IMR-90 (cell line): ENCODE results near the gene BCKDK. TPM values are rescaled to one million over a fixed set of nuclear protein-coding genes. Genes with fewer than 3 reads are reported as not detected.

ENCODE experiments used
- ATAC-seq: fragments of 200-7000 bp; cut with Tn5 transposase; 2 replicates; pipeline ENCODE4 v1.9.1; 2020; ENCODE audit warnings: low read depth, mild to moderate bottlenecking, moderate library complexity
- BruUV-seq: library from RNA; stranded (reverse); fragments of 400-500 nt; replicated peaks from 2 replicates; lab custom pipeline; 2021; lab: Mats Ljungman, UMichigan
- CTCF ChIA-PET: fragments of 300-600 bp; formaldehyde crosslinking; extraction: SDS; loops from one replicate; lab custom pipeline; 2021; ENCODE audit warnings: antibody characterized with exemption; lab: Yijun Ruan, JAX
- POLR2A ChIA-PET: fragments of 300-600 bp; sonication (Branson Sonifier 250); formaldehyde crosslinking; loops from one replicate; lab custom pipeline; 2022; ENCODE audit warnings: antibody characterized with exemption; ENCODE audit not compliant: unreplicated experiment; lab: Charles Lee
- DNase-seq: peaks from one replicate; pipeline ENCODE4 v3.0.0; 2013
- H2AFZ ChIP-seq: replicated peaks from 2 replicates; pipeline ENCODE3; 2013; ENCODE audit warnings: low read length, mild to moderate bottlenecking; ENCODE audit not compliant: poor library complexity
- H2AK5ac ChIP-seq: 2 replicates; pipeline ENCODE4 v1.6.1; 2013; ENCODE audit warnings: low read depth, low read length, inconsistent platforms
- H2AK9ac ChIP-seq: replicated peaks from 2 replicates; pipeline ENCODE3; 2013; ENCODE audit warnings: mild to moderate bottlenecking, low read depth, low read length, moderate library complexity; ENCODE audit not compliant: poor library complexity
- H2BK120ac ChIP-seq: 2 replicates; pipeline ENCODE4 v1.6.1; 2013; ENCODE audit warnings: low read depth, low read length, inconsistent platforms
- H2BK15ac ChIP-seq: 3 replicates; pipeline ENCODE4 v1.6.1; 2013; ENCODE audit warnings: low read depth, low read length, inconsistent platforms
- H2BK20ac ChIP-seq: 2 replicates; pipeline ENCODE4 v1.6.1; 2013; ENCODE audit warnings: low read depth, mild to moderate bottlenecking, inconsistent platforms, low read length, moderate library complexity
- H2BK5ac ChIP-seq: 2 replicates; pipeline ENCODE4 v1.6.1; 2013; ENCODE audit warnings: mild to moderate bottlenecking, low read depth, low read length, inconsistent platforms; ENCODE audit not compliant: poor library complexity, severe bottlenecking
- H3K14ac ChIP-seq: replicated peaks from 2 replicates; pipeline ENCODE4 v1.6.1; 2013; ENCODE audit warnings: low read depth, low read length, inconsistent platforms
- H3K18ac ChIP-seq: 2 replicates; pipeline ENCODE4 v1.6.1; 2013; ENCODE audit warnings: low read depth, low read length, control low read depth
- H3K23ac ChIP-seq: 2 replicates; pipeline ENCODE4 v1.6.1; 2013; ENCODE audit warnings: low read depth, low read length, inconsistent platforms
- H3K27ac ChIP-seq: 2 replicates; pipeline ENCODE4 v1.5.1; 2013; ENCODE audit warnings: mild to moderate bottlenecking, control low read depth, low read length; ENCODE audit not compliant: insufficient read depth
- H3K27me3 ChIP-seq: 2 replicates; pipeline ENCODE4 v1.6.1; 2013; ENCODE audit warnings: low read length; ENCODE audit not compliant: control insufficient read depth, insufficient read depth
- H3K36me3 ChIP-seq: 2 replicates; pipeline ENCODE4 v1.6.1; 2013; ENCODE audit warnings: low read length, mixed read lengths; ENCODE audit not compliant: control insufficient read depth, insufficient read depth
- H3K4ac ChIP-seq: 2 replicates; pipeline ENCODE4 v1.6.1; 2013; ENCODE audit warnings: low read depth, low read length, inconsistent platforms
- H3K4me1 ChIP-seq: 2 replicates; pipeline ENCODE4 v1.6.1; 2013; ENCODE audit warnings: low read length, mixed read lengths; ENCODE audit not compliant: control insufficient read depth, insufficient read depth
- H3K4me2 ChIP-seq: 2 replicates; pipeline ENCODE4 v1.6.1; 2013; ENCODE audit warnings: low read depth, mild to moderate bottlenecking, control low read depth, low read length, moderate library complexity
- H3K4me3 ChIP-seq: 2 replicates; pipeline ENCODE4 v1.5.1; 2013; ENCODE audit warnings: low read depth, mild to moderate bottlenecking, control low read depth, low read length, moderate library complexity; ENCODE audit not compliant: insufficient read depth
- H3K56ac ChIP-seq: 2 replicates; pipeline ENCODE4 v1.6.1; 2013; ENCODE audit warnings: low read length, inconsistent platforms; ENCODE audit not compliant: insufficient read depth; ENCODE audit errors: extremely low read depth
- H3K79me1 ChIP-seq, 2 experiments: 2 replicates each; pipeline ENCODE4 v1.6.1; 2013; ENCODE audit warnings: low read length in 2 of 2, inconsistent platforms in 1 of 2, low read depth in 1 of 2
- H3K9ac ChIP-seq: 2 replicates; pipeline ENCODE4 v1.6.1; 2013; ENCODE audit warnings: low read depth, low read length, control low read depth
- H3K9me1 ChIP-seq: 2 replicates; pipeline ENCODE4 v1.6.1; 2013; ENCODE audit warnings: low read length, inconsistent platforms; ENCODE audit not compliant: insufficient read depth
- H3K9me3 ChIP-seq: 2 replicates; pipeline ENCODE4 v1.6.1; 2013; ENCODE audit warnings: low read length; ENCODE audit not compliant: control insufficient read depth, insufficient read depth
- H4K20me1 ChIP-seq: 2 replicates; pipeline ENCODE4 v1.6.1; 2013; ENCODE audit warnings: low read length, inconsistent platforms; ENCODE audit not compliant: insufficient read depth
- H4K5ac ChIP-seq: 2 replicates; pipeline ENCODE4 v1.6.1; 2013; ENCODE audit warnings: mild to moderate bottlenecking, low read depth, low read length, control low read depth
- H4K8ac ChIP-seq, 2 experiments: 2 replicates each; pipeline ENCODE4 v1.6.1; 2013; ENCODE audit warnings: low read depth in 2 of 2, low read length in 2 of 2, control low read depth in 1 of 2, inconsistent platforms in 1 of 2
- H4K91ac ChIP-seq: 2 replicates; pipeline ENCODE4 v1.6.1; 2013; ENCODE audit warnings: low read depth, low read length, inconsistent platforms; ENCODE audit not compliant: insufficient read depth
- BHLHE40 ChIP-seq: fragments of 150-350 bp; IDR thresholded peaks from 2 replicates; pipeline ENCODE4 v1.6.1; 2016; ENCODE audit warnings: mild to moderate bottlenecking, low read depth, low read length
- CEBPB ChIP-seq: IDR thresholded peaks from 2 replicates; pipeline ENCODE4 v1.6.1; 2012; ENCODE audit warnings: low read depth, low read length, improper control_type of control experiment
- FOS ChIP-seq: fragments of 150-350 bp; IDR thresholded peaks from 2 replicates; pipeline ENCODE4 v1.6.1; 2016; ENCODE audit warnings: low read depth, low read length
- MAFK ChIP-seq: IDR thresholded peaks from 2 replicates; pipeline ENCODE4 v1.6.1; 2012; ENCODE audit warnings: low read depth, low read length, improper control_type of control experiment
- MAZ ChIP-seq: IDR thresholded peaks from 2 replicates; pipeline ENCODE4 v1.6.1; 2012; ENCODE audit warnings: low read depth, mild to moderate bottlenecking, low read length, improper control_type of control experiment, moderate library complexity, borderline replicate concordance
- MXI1 ChIP-seq: IDR thresholded peaks from 2 replicates; pipeline ENCODE4 v1.6.1; 2012; ENCODE audit warnings: low read depth, mild to moderate bottlenecking, low read length, moderate library complexity, borderline replicate concordance
- NFE2L2 ChIP-seq: fragments of 150-350 bp; IDR thresholded peaks from 2 replicates; pipeline ENCODE4 v1.6.1; 2016; ENCODE audit warnings: low read depth, mild to moderate bottlenecking, low read length
- POLR2A ChIP-seq: IDR thresholded peaks from 2 replicates; pipeline ENCODE4 v1.6.1; 2012; ENCODE audit warnings: mild to moderate bottlenecking, low read depth, low read length
- RAD21 ChIP-seq: IDR thresholded peaks from 2 replicates; pipeline ENCODE4 v1.6.1; 2012; ENCODE audit warnings: low read length, improper control_type of control experiment
- RCOR1 ChIP-seq: IDR thresholded peaks from 2 replicates; pipeline ENCODE4 v1.6.1; 2012; ENCODE audit warnings: mild to moderate bottlenecking, low read length, improper control_type of control experiment; ENCODE audit not compliant: insufficient replicate concordance
- RFX5 ChIP-seq: IDR thresholded peaks from 2 replicates; pipeline ENCODE4 v1.8.0; 2012; ENCODE audit warnings: low read depth, mild to moderate bottlenecking, low read length, moderate library complexity
- SMC3 ChIP-seq: fragments of 150-350 bp; IDR thresholded peaks from 2 replicates; pipeline ENCODE4 v1.6.1; 2016; ENCODE audit warnings: low read depth, mild to moderate bottlenecking, antibody characterized with exemption, low read length, moderate library complexity
- WGBS, 2 experiments: methylation state at CpG; one replicate each; pipeline versions ENCODE4 v1.1.5 to v1.1.7; 2013; ENCODE audit warnings: missing lambda C conversion rate in 2 of 2; ENCODE audit not compliant: insufficient read length in 1 of 2; ENCODE audit errors: extremely low coverage in 2 of 2; 5-methylcytosine and 5-hydroxymethylcytosine counted together
- dilution Hi-C: fragments of 300-500 bp; cut with HindIII; formaldehyde crosslinking; loops from one replicate; pipeline ENCODE4 v1.14.3; 2018; ENCODE audit warnings: low sequenced_read_pairs; ENCODE audit not compliant: unreplicated experiment
- in situ Hi-C: fragments of 300-500 bp; cut with MboI; formaldehyde crosslinking; loops from 3 replicates; pipeline ENCODE4 v1.14.3; 2019; ENCODE audit warnings: low sequenced_read_pairs, inconsistent platforms, mixed read lengths
- intact Hi-C: fragments of 100-400 bp; cut with micrococcal nuclease; formaldehyde crosslinking; loops from 2 replicates; pipeline ENCODE4 v1.10.0; 2022
- polyA plus RNA-seq, 3 experiments: library from polyadenylated mRNA; depleted of rRNA; stranded (reverse); fragments of >200 nt; gene quantifications; 2 replicates each; pipeline ENCODE4 v1.2.3, GENCODE V29; 2012; ENCODE audit warnings: low replicate concordance in 1 of 3
- total RNA-seq: library from RNA; depleted of rRNA; stranded (reverse); fragments of >200 nt; gene quantifications from 2 replicates; pipeline ENCODE4 v1.2.3, GENCODE V29; 2012
- TF ChIP-seq, protein P1 (sequence below): conservative IDR thresholded peaks from 2 replicates; pipeline ENCODE4 v1.5.1; 2012; ENCODE audit warnings: mild to moderate bottlenecking, low read depth, low read length, improper control_type of control experiment
- TF ChIP-seq, protein P2 (sequence below): fragments of 150-350 bp; IDR thresholded peaks from 2 replicates; pipeline ENCODE4 v1.6.1; 2016; ENCODE audit warnings: low read depth, mild to moderate bottlenecking, low read length, moderate library complexity, borderline replicate concordance

Gene BCKDK
- total and polyA plus RNA-seq, 2 of the 4 experiments (the other 2 are of a cell fraction) = 26.0 to 79.3 TPM

GRCh38 chr16:31117384-31118222 lies 9.4 kb downstream of the BCKDK start, which contains the start of gene KAT8:
Gene KAT8, plus strand, starts transcription at chr16:31117664. Its CDS starts 18 bp downstream, at chr16:31117682.
- Histone ChIP-seq H3K9ac (peak within 1 kb of the TSS; percentile 79), H4K20me1 (peaks cover 9% of the 10 kb centered on the region), H3K27me3 (no peaks in the 10 kb centered on the region), H3K4me3 (peak within 1 kb of the TSS; percentile 66), H3K9me1 (peaks cover 3% of the 10 kb centered on the region; the same call in 1 of the 2 replicates), H4K91ac (peak within 1 kb of the TSS; percentile 67; the same call in 1 of the 2 replicates), H3K4me2 (peak within 1 kb of the TSS; percentile 86), H3K79me1 (peaks cover 22 to 50% of the 10 kb centered on the region in 2 experiments), H3K56ac (peak within 1 kb of the TSS; percentile 59), H2BK15ac (no peak within 1 kb of the TSS), H3K9me3 (no peaks in the 10 kb centered on the region), H2AK9ac (peak within 1 kb of the TSS; percentile 89), H4K5ac (peak within 1 kb of the TSS; percentile 53), H2BK5ac (peak within 1 kb of the TSS; percentile 23), H2AFZ (peak within 1 kb of the TSS; percentile 93), H3K4ac (peak within 1 kb of the TSS; percentile 65), H3K18ac (peak within 1 kb of the TSS; percentile 51; the same call in 1 of the 2 replicates), H2AK5ac (peak within 1 kb of the TSS; percentile 76), H2BK20ac (no peak within 1 kb of the TSS), H3K36me3 (peaks cover 22% of the 10 kb centered on the region), H3K23ac (peak within 1 kb of the TSS; percentile 76), H2BK120ac (no peak within 1 kb of the TSS), H3K4me1 (0 out of 2 replicates have a peak, but pooled peaks cover 3% of the 10 kb centered on the region), H3K14ac (peak within 1 kb of the TSS; percentile 51), H3K27ac (peak within 1 kb of the TSS; percentile 61), H4K8ac (peak within 1 kb of the TSS; percentile 75 to 82)
- DNase-seq = peak; percentile 97
- ATAC-seq = peak; percentile 95
- intact Hi-C loops = loop anchor here (2.0 kb wide), 1 partner anchor 25 kb away; no protein-coding TSS in a partner anchor
- POLR2A ChIA-PET = interaction anchor here (0.5 to 1.2 kb wide), 7 partner anchors 11 to 454 kb away, joined by 3 to 8 read pairs (median 4); no protein-coding TSS in a partner anchor
- dilution Hi-C loops = no loop called here
- 0% methylated on average over 21 of the region's 68 CpGs; no CpG with 5 or more reads in 1 of the 2 experiments for WGBS, 2 experiments
- in situ Hi-C loops = no loop called here
- CTCF ChIA-PET = interaction anchor here (0.6 to 1.1 kb wide), 3 partner anchors 10 to 25 kb away, joined by 3 to 5 read pairs (median 3); no protein-coding TSS in a partner anchor
- no TSS peak for BruUV-seq
- TF ChIP-seq RFX5 (no peak), RCOR1 (peak; percentile 13), CEBPB (no peak), NFE2L2 (0 out of 2 replicates have a peak, but pooled peaks have one; percentile 16), MXI1 (peak; percentile 17; the same call in 1 of the 2 replicates), MAFK (no peak), SMC3 (no peak), BHLHE40 (no peak), MAZ (peak; percentile 65), POLR2A (peak; percentile 80), FOS (no peak), RAD21 (no peak)
- TF ChIP-seq, protein P1, sequence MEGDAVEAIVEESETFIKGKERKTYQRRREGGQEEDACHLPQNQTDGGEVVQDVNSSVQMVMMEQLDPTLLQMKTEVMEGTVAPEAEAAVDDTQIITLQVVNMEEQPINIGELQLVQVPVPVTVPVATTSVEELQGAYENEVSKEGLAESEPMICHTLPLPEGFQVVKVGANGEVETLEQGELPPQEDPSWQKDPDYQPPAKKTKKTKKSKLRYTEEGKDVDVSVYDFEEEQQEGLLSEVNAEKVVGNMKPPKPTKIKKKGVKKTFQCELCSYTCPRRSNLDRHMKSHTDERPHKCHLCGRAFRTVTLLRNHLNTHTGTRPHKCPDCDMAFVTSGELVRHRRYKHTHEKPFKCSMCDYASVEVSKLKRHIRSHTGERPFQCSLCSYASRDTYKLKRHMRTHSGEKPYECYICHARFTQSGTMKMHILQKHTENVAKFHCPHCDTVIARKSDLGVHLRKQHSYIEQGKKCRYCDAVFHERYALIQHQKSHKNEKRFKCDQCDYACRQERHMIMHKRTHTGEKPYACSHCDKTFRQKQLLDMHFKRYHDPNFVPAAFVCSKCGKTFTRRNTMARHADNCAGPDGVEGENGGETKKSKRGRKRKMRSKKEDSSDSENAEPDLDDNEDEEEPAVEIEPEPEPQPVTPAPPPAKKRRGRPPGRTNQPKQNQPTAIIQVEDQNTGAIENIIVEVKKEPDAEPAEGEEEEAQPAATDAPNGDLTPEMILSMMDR = no peak
- TF ChIP-seq, protein P2, sequence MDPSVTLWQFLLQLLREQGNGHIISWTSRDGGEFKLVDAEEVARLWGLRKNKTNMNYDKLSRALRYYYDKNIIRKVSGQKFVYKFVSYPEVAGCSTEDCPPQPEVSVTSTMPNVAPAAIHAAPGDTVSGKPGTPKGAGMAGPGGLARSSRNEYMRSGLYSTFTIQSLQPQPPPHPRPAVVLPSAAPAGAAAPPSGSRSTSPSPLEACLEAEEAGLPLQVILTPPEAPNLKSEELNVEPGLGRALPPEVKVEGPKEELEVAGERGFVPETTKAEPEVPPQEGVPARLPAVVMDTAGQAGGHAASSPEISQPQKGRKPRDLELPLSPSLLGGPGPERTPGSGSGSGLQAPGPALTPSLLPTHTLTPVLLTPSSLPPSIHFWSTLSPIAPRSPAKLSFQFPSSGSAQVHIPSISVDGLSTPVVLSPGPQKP = no peak
